Liver (tissue), 9 donors: ENCODE results near the gene PTGIR. TPM values are rescaled to one million over a fixed set of nuclear protein-coding genes. Genes with fewer than 3 reads are reported as not detected.
A peak's percentile ranks its signal among the peaks of the same experiment; 100 is the strongest.

Experiments
- DNase-seq: peaks from one replicate; pipeline ENCODE4 v3.0.0-alpha.2; 2017; ENCODE audit warnings: low spot score
- H3K27ac ChIP-seq, 2 donors: one replicate each; pipeline ENCODE4 v1.7.0; 2013; ENCODE audit warnings: inconsistent platforms in 2 of 2, low read length in 2 of 2, control low read depth in 1 of 2, low read depth in 1 of 2, mild to moderate bottlenecking in 1 of 2
- H3K27me3 ChIP-seq, 4 donors: one replicate each; pipeline versions ENCODE4 v1.6.1 to v1.7.0; 2013; ENCODE audit warnings: low read length in 3 of 4, inconsistent platforms in 1 of 4, mild to moderate bottlenecking in 1 of 4, moderate library complexity in 1 of 4; ENCODE audit not compliant: control insufficient read depth in 4 of 4, insufficient read depth in 4 of 4
- H3K36me3 ChIP-seq, 4 donors: one replicate each; pipeline versions ENCODE4 v1.6.1 to v1.7.0; 2013; ENCODE audit warnings: low read length in 3 of 4, mild to moderate bottlenecking in 3 of 4, low read depth in 1 of 4, moderate library complexity in 1 of 4; ENCODE audit not compliant: control insufficient read depth in 4 of 4, insufficient read depth in 3 of 4
- H3K4me1 ChIP-seq, 4 donors: one replicate each; pipeline versions ENCODE4 v1.6.1 to v1.7.0; 2013; ENCODE audit warnings: low read length in 3 of 4, mild to moderate bottlenecking in 3 of 4, moderate library complexity in 1 of 4; ENCODE audit not compliant: control insufficient read depth in 4 of 4, insufficient read depth in 4 of 4
- H3K4me3 ChIP-seq, 3 donors: one replicate each; pipeline versions ENCODE4 v1.6.1 to v1.7.0; 2013; ENCODE audit warnings: low read length in 3 of 3, control low read depth in 1 of 3, low read depth in 1 of 3, mild to moderate bottlenecking in 1 of 3
- H3K9ac ChIP-seq, 2 donors: one replicate each; pipeline ENCODE4 v1.7.0; 2013; ENCODE audit warnings: low read length in 2 of 2, mild to moderate bottlenecking in 2 of 2, moderate library complexity in 2 of 2, control low read depth in 1 of 2, low read depth in 1 of 2
- H3K9me3 ChIP-seq, 4 donors: one replicate each; pipeline versions ENCODE4 v1.6.1 to v1.7.0; 2013; ENCODE audit warnings: low read length in 3 of 4; ENCODE audit not compliant: control insufficient read depth in 4 of 4
- ATF3 ChIP-seq: IDR thresholded peaks from 2 replicates; pipeline ENCODE4 v1.6.1; 2016; ENCODE audit warnings: antibody characterized with exemption
- CTCF ChIP-seq: fragments of 150-350 bp; IDR thresholded peaks from 2 replicates; pipeline ENCODE4 v1.5.1; 2017; ENCODE audit warnings: improper control_type of control experiment, low read depth, low read length; ENCODE audit not compliant: missing input control
- FOXA1 ChIP-seq: IDR thresholded peaks from 2 replicates; pipeline ENCODE4 v1.6.1; 2016; ENCODE audit warnings: antibody characterized with exemption
- FOXA2 ChIP-seq: IDR thresholded peaks from 2 replicates; pipeline ENCODE4 v1.6.1; 2016; ENCODE audit warnings: antibody characterized with exemption
- GABPA ChIP-seq, 2 donors: IDR thresholded peaks in 1 of 2; conservative IDR thresholded peaks in 1 of 2; 2 replicates each; pipeline ENCODE4 v1.6.1; 2016; ENCODE audit warnings: antibody characterized with exemption in 2 of 2, mild to moderate bottlenecking in 1 of 2, moderate library complexity in 1 of 2
- HNF4A ChIP-seq, 2 donors: conservative IDR thresholded peaks; 2 replicates each; pipeline ENCODE4 v1.6.1; 2016; ENCODE audit warnings: antibody characterized with exemption in 2 of 2, mild to moderate bottlenecking in 2 of 2
- HNF4G ChIP-seq: IDR thresholded peaks from 2 replicates; pipeline ENCODE4 v1.6.1; 2016; ENCODE audit warnings: antibody characterized with exemption
- MAX ChIP-seq: IDR thresholded peaks from 2 replicates; pipeline ENCODE4 v1.6.1; 2016; ENCODE audit warnings: antibody characterized with exemption
- NR2F2 ChIP-seq: IDR thresholded peaks from 2 replicates; pipeline ENCODE4 v1.6.1; 2016; ENCODE audit warnings: antibody characterized with exemption
- RXRA ChIP-seq, 2 donors: IDR thresholded peaks; 2 replicates each; pipeline ENCODE4 v1.6.1; 2017 to 2018; ENCODE audit warnings: antibody characterized with exemption in 2 of 2, mild to moderate bottlenecking in 1 of 2
- SP1 ChIP-seq: IDR thresholded peaks from 2 replicates; pipeline ENCODE4 v1.6.1; 2018; ENCODE audit warnings: antibody characterized with exemption, mild to moderate bottlenecking
- TAF1 ChIP-seq: conservative IDR thresholded peaks from 2 replicates; pipeline ENCODE4 v1.6.1; 2016; ENCODE audit warnings: antibody characterized with exemption, mild to moderate bottlenecking
- ZBTB33 ChIP-seq: IDR thresholded peaks from 2 replicates; pipeline ENCODE4 v1.6.1; 2016; ENCODE audit warnings: antibody characterized with exemption
- WGBS: extraction: QIAGEN DNeasy Blood & Tissue Kit; methylation state at CpG from one replicate; pipeline ENCODE4 v1.1.7; 2013; 5-methylcytosine and 5-hydroxymethylcytosine counted together
- polyA plus RNA-seq, 2 donors: library from polyadenylated mRNA; stranded (reverse) in 1 of 2; unstranded in 1 of 2; fragments of 200-250 nt in 1 of 2; fragments of >200 nt in 1 of 2; fragmentation: Nextera tagmentation in 1 of 2; extraction: Ambion mirVana in 1 of 2; gene quantifications; one replicate each; pipeline versions ENCODE4 v1.2.1 to v1.2.3, GENCODE V29; 2013 to 2015
- total RNA-seq, 2 donors: library from RNA; depleted of rRNA; stranded (reverse); fragments of >200 nt; gene quantifications; one replicate each; pipeline ENCODE4 v1.2.3, GENCODE V29; 2014
- donor health status: healthy.
- donor health status: healthy.
- donor health status: healthy.
- donor health status: healthy.
- donor health status: healthy.

PTGIR gene
- total and polyA plus RNA-seq, 4 donors = 1.4 to 5.9 (median 2.9) TPM

GRCh38 chr19:46654621-46655152 lies 29.8 kb upstream of the PTGIR start:
- WGBS = 35% methylated on average over 16 of the region's 16 CpGs

GRCh38 chr19:46650445-46650844 lies 25.6 kb upstream of the PTGIR start:
- Histone ChIP-seq H3K4me1 (peaks cover 0 to 2% (median 0%) of the 10 kb centered on the region in 4 donors), H3K36me3 (no peaks in the 10 kb centered on the region), H3K27me3 (peaks cover 0 to 11% (median 4%) of the 10 kb centered on the region in 4 donors), H3K9ac (no peak overlapping the region), H3K9me3 (no peaks in the 10 kb centered on the region), H3K27ac (no peak overlapping the region), H3K4me3 (no peak overlapping the region)
- 70% methylated on average over 7 of the region's 7 CpGs for WGBS
- TF ChIP-seq HNF4G = no peak
- no peak for TF ChIP-seq FOXA2
- no peak for TF ChIP-seq TAF1
- TF ChIP-seq NR2F2 = no peak
- TF ChIP-seq SP1 = no peak
- no peak for TF ChIP-seq ZBTB33
- TF ChIP-seq CTCF = no peak
- no peak for TF ChIP-seq RXRA (IDR thresholded peaks at IDR 0.05)
- TF ChIP-seq FOXA1 = no peak
- no peak for TF ChIP-seq ATF3
- no peak for TF ChIP-seq MAX
- no peak for DNase-seq

More at GRCh38 chr19:46654621-46655152, 29.8 kb upstream of the PTGIR start:
- H3K4me1 ChIP-seq = peaks cover 0 to 6% (median 1%) of the 10 kb centered on the region in 4 donors
- H3K27ac ChIP-seq = peak overlapping the region in 1 of 2 donors; percentile 46
- no peak overlapping the region for H3K9ac ChIP-seq
- no peaks in the 10 kb centered on the region for H3K36me3 ChIP-seq
- no peaks in the 10 kb centered on the region for H3K9me3 ChIP-seq
- no peak overlapping the region for H3K4me3 ChIP-seq
- no peak for TF ChIP-seq HNF4G
- no peak for TF ChIP-seq GABPA (IDR thresholded peaks at IDR 0.05 in 1 of 2, conservative IDR thresholded peaks at IDR 0.05 in 1 of 2)
- TF ChIP-seq FOXA2 = no peak
- TF ChIP-seq RXRA (IDR thresholded peaks at IDR 0.05) = no peak
- no peak for TF ChIP-seq HNF4A (conservative IDR thresholded peaks at IDR 0.05)
- TF ChIP-seq ZBTB33 = no peak
- TF ChIP-seq CTCF = no peak
- peaks cover 0 to 5% (median 4%) of the 10 kb centered on the region in 4 donors for H3K27me3 ChIP-seq
- DNase-seq = no peak
